GM12872 (cell line): ENCODE data around the gene BCDIN3D.

ENCODE experiments used
- TF ChIP-seq, protein P1 (sequence below): IDR thresholded peaks from 3 replicates; pipeline ENCODE4 v1.5.1; 2011; ENCODE audit warnings: low read depth, mild to moderate bottlenecking, low read length, moderate library complexity; ENCODE audit not compliant: insufficient read depth

BCDIN3D gene

DNA sequence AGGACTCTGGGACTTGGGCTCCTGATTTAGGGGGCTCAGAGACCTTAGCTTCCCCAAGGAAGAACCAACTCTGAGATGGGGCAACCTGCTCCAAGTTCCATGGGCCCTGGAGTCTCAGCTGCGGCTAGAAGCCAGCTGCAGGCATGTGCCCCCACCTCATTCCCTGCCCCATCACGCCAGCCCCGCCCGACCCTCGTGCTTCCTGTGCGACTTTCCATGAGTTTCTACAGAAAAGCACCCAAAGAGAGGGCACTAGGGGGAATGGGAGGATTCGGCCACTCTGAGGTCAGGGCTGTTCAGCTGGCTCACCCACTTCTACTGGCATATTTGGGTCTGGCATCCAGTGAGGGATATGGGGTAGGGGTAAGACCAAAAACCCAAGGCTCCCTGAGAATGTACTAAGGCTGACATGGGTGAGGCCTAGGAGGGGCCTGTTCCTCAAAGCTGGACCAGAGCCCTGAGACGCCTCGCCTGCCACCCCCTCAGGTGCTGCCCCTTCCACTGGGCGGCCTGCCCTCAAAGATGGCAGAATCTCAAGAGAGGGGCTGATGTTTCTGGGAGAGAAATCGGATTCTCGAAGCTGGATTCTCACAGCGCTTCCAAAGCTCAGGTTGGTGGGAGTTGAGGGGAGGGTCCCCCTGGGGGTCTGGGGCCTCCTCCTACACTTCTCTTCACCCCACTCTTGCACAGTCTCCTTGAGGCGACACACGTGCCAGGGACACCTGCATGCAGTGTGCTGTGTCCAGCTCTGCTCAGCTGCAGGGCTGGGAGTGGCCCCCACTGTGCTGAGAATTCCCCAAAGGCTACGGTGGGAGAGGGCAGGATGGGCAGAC is 38.7 kb upstream of the BCDIN3D start:
- TF ChIP-seq, protein P1, sequence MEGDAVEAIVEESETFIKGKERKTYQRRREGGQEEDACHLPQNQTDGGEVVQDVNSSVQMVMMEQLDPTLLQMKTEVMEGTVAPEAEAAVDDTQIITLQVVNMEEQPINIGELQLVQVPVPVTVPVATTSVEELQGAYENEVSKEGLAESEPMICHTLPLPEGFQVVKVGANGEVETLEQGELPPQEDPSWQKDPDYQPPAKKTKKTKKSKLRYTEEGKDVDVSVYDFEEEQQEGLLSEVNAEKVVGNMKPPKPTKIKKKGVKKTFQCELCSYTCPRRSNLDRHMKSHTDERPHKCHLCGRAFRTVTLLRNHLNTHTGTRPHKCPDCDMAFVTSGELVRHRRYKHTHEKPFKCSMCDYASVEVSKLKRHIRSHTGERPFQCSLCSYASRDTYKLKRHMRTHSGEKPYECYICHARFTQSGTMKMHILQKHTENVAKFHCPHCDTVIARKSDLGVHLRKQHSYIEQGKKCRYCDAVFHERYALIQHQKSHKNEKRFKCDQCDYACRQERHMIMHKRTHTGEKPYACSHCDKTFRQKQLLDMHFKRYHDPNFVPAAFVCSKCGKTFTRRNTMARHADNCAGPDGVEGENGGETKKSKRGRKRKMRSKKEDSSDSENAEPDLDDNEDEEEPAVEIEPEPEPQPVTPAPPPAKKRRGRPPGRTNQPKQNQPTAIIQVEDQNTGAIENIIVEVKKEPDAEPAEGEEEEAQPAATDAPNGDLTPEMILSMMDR, result no peak

DNA sequence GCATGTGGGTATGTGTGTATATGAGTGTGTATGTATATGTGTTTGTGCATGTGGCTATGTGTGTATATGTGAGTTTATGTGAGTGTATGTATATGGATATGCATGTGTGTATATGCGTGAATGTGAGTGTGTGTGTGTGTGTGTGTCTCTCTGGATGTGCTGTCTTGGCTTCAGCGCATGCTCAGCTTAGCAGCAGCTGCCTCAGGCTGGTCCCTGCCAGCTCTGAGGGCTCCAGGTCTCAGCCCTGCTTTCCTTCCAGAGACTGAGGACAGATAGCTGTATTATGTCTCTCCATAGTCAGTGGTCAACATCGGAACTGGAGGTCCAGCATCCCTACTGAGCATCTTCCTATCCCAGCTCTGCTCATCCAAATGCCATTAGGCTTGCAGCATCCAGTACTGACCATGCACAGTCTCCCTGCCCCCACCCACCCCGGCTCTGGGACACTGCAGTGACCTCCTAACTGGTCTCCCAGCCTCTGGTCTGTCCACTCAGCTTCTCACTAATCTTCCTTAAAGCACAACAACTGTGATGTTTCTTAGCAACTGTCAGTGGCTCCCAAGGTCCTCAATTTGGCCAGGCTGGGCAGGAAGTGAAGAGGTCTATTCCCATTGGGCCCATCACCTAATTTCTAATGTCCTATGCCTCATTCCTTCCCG is 38.0 kb upstream of the BCDIN3D start:
- TF ChIP-seq, protein P1, result no peak

DNA sequence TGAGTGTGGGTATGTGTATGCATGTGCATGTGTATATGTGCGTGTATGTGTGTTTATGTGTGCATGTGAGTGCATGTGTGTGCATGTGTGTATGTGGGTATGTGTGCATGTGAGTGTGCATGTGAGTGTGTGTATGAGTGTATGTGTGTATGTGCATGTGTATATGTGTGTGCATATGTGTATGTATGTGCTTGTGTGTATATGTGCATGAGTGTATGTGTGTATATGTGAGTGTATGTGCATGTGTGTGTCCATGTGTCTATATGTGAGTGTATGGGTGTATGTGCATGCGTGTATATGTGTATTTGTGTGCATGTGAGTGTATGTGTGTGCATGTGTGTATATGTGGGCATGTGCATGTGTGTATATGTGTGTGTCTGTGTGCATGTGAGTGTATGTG is 35.1 kb upstream of the BCDIN3D start:
- TF ChIP-seq, protein P1, result no peak

DNA sequence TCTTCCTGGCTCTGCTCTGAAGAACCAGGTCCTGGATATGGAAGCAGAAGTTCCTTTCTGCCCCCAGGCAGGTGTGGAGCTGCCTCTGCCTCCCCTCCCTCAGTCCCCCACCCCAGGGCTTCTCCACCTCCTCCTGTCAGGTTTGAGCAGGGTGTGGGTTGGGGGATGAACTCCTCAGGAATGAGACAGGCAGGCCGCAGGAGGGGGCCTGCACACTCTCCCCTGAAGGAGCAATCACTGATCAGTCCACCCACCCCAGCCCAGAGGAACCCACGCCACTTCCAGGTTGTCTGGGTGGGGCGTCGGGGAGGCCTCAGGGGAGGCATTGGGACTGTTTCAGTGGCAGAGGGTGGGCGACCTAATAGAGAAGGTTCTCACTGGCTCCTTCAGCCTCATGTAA is 34.2 kb upstream of the BCDIN3D start:
- TF ChIP-seq, protein P1, result no peak

DNA sequence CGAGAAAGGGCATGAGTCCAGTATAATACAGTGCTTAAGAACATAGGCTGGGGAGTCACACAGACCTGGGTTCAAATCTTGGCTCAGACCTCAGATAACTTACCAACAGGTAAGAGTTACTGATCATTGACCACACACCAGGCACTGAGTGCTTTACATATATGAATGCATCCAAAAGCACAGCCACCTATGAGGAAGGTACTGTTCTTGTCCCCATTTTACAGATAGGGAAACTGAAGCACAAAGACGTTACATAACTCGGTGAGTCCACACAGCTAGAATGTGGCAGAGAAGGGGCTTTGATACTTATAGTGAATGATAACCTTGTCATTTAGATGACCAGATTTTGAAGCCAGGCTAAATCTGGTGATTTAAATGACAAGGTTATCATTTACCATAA is 33.2 kb upstream of the BCDIN3D start:
- TF ChIP-seq, protein P1, result no peak

DNA sequence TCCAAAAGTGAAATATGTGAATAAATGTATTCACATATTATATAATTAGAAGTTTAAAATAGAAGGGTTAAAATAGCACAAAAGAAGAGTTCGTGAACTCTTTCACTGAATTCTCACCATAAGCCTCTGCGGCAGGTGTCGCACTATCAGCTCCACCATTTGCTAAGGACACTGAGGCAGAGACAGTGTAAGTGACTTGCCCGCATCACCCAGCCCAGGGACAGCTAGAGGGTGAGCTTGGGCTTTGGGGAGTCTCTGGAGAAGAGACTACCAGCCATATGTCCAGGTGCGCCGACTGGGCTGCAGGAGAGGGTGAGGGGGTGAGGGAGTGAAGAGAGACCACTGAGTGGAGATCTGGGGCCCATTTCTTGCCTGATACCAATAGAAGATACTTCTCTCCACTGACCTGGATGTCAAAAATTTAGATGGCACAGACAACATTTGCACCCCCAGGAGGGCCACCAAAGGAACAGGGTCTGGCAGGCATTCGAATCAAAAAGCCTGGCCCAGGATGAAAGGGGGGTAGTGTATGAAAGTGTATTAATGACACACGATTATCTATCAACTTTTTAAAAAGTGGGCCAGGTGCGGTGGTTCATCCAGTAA is 32.3 kb upstream of the BCDIN3D start:
- TF ChIP-seq, protein P1, result no peak

DNA sequence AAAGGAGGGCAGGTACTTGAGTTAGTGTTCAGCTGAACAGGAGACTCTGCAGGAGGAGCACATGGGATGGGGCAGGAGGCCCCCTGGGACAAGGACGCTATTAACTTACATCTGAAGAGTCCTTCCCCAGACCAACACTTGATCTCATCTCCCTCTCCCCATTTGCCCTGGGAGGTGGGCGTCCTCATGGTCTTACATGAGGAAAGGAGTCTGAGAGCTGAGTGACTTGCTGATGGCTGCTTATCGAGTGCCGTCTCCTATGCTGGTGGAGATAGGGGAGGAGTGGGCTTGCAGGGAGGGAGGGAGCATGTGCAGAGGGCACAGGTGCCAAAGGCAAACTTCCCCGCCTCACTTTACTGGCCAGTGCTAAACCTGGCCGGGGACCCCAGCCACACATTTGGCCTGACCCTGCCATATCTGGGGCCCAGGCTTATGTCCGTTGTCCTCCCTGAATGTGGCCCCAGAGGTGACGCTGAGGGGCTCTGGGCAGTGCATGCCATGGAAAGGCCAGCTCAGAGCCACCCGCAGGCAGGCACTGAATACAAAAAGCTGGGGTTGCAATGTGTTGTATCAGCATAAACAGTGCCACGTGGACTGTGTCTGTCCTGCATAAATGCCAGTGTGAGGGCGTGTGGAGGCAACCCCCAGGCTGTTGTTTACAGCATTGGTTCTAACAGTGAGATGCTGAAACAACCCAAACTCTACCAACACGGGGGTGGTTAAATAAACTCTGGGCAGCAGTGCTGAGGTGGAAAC is 31.4 kb upstream of the BCDIN3D start:
- TF ChIP-seq, protein P1, result no peak
